HFF-Myc (cell line): ENCODE measurements around the gene ABRAXAS1.
"Not testable (repeated sequence)": the region's sequence is repeated elsewhere in the genome, so short reads cannot be mapped to it uniquely, and the experiment has no call there.

Source experiments
- DNase-seq: peaks from one replicate; pipeline ENCODE4 v3.0.0-alpha.2; 2011; ENCODE audit warnings: low read depth; ENCODE audit errors: extremely low read depth
- H3K4me3 ChIP-seq: replicated peaks from 2 replicates; pipeline ENCODE4 v1.5.1; 2011; ENCODE audit warnings: low read depth, mild to moderate bottlenecking, control low read depth, low read length
- TF ChIP-seq, protein P1 (sequence below): IDR thresholded peaks from 2 replicates; pipeline ENCODE4 v1.5.1; 2012; ENCODE audit warnings: mild to moderate bottlenecking, low read depth, low read length, control low read depth; ENCODE audit errors: missing control alignments

Gene ABRAXAS1

DNA sequence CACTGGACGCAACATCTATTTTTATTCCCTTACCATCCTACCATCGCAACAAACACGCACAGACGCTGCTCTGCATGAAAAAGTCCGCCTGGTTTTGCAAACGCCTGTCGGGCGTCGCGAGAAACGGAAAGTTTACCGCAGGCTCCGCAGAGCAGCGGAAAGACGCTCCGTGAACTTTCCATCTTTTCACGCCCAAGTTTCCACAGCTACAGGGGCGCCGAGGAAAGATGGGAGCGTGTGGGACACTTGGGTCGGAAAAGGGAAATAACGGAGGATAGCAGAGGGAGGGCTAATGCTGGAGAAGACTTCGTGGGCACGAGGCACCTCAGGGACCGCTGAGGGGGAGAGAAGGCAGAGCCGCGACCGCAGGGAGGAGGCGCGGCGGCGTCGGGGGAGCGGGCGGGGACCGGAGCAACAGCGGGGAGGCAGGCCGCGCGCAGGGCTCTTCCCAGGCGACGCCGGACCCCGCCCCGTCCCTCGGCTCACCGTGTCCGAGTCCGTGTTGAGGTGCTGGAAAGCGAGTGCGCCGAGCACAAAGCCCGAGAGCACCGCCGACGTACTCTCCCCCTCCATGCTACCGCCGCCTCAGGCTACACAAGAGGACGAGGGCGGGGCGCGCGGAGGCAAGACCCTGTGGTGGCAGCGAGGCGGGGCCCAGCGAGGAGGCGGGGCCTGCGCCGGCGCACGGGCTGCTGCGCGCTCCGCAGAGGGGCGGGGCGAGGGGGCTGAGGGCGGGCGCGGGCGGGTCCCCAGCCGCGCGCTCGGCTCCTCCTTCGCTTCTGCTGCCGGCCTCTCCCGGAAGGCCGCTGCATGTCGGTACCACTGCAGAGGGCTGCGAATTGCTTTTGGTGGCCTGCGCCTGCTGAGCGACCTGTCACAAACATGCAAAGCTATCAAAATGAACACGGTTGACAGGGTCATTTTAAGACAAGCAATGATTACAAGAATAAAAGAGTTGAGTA, at the start of gene ABRAXAS1:
Gene ABRAXAS1 (minus strand): TSS at position 601 of the 962 bp plus-strand sequence. CDS start 28 bp downstream, at position 573.
- H3K4me3 ChIP-seq = peak within 1 kb of the TSS; percentile 92
- DNase-seq = peak; percentile 78
- TF ChIP-seq, protein P1, sequence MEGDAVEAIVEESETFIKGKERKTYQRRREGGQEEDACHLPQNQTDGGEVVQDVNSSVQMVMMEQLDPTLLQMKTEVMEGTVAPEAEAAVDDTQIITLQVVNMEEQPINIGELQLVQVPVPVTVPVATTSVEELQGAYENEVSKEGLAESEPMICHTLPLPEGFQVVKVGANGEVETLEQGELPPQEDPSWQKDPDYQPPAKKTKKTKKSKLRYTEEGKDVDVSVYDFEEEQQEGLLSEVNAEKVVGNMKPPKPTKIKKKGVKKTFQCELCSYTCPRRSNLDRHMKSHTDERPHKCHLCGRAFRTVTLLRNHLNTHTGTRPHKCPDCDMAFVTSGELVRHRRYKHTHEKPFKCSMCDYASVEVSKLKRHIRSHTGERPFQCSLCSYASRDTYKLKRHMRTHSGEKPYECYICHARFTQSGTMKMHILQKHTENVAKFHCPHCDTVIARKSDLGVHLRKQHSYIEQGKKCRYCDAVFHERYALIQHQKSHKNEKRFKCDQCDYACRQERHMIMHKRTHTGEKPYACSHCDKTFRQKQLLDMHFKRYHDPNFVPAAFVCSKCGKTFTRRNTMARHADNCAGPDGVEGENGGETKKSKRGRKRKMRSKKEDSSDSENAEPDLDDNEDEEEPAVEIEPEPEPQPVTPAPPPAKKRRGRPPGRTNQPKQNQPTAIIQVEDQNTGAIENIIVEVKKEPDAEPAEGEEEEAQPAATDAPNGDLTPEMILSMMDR = no peak

DNA sequence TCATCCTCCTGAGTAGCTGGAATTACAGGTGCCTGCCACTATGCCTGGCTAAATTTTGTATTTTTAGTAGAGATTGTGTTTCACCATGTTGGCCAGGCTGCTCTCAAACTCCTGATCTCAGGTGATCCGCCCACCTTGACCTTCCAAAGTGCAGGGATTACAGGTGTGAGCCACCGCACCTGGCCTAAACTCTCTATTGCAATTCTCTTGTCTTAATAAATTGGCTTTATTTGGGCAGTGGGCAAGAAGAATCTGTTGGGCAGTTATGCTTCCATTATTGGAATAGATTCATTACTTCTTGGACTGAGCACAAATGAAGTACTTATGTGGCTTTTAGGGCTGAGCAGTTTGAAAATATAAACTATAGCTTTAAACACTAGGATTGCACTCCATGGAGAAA, 42.8 kb upstream of the ABRAXAS1 start:
- no peak overlapping the region for H3K4me3 ChIP-seq
- TF ChIP-seq, protein P1 = no peak
- no peak for DNase-seq

DNA sequence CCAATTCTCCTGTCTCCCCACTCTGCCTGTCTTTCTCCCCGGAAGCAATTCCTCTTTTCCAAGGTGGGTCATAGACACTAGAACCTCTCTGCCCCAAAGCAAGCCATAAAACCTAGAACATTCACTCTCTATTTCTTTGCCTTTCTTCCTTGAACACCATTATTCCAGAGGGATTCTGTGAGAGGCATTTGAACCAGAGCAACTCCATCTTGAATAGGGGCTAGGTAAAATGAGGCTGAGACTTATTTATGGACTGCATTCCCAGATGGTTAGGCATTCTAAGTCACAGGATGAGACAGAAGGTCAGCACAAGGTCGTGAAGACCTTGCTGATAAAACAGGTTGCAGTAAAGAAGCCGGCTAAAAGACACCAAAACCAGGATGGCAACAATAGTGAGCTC, 37.3 kb upstream of the ABRAXAS1 start:
- DNase-seq = no peak
- TF ChIP-seq, protein P1 = no peak

DNA sequence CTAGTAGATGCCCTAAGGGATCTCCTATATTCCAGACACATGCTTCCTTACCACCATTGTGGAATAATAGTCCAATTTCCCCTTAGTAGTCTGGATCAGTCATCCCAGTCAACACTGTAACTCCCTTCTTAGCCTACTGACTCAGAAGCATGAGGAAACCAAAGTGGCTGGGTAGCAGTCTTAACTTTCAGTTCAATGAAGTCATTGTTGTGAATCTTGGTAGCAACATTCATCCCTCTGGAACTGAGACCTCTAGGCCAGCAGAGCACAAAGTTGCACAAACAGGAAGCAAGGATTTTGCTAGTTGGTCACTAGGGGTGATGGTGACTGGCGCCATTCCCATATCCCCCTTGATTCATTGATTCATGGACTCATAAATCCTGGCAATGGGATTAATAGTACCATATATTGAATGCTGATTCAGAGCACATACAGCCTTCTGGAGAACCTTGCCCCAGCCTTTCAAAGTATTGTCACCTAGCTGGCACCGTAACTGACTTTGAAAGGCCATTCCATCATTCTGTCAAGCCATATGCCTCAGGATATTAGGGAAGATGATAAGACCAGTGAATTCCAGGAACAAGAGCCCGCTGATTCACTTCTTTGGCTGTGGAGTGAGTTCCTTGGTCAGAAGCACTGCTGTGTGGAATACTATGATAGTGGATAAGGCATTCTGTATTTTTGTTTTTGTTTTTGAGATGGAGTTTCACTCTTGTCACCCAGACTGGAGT, 31.3 kb upstream of the ABRAXAS1 start:
- peak; percentile 22 for DNase-seq
- TF ChIP-seq, protein P1 = no peak
- no peak overlapping the region for H3K4me3 ChIP-seq

More for the DNA sequence above, 37.3 kb upstream of the ABRAXAS1 start:
- H3K4me3 ChIP-seq = no peak overlapping the region

DNA sequence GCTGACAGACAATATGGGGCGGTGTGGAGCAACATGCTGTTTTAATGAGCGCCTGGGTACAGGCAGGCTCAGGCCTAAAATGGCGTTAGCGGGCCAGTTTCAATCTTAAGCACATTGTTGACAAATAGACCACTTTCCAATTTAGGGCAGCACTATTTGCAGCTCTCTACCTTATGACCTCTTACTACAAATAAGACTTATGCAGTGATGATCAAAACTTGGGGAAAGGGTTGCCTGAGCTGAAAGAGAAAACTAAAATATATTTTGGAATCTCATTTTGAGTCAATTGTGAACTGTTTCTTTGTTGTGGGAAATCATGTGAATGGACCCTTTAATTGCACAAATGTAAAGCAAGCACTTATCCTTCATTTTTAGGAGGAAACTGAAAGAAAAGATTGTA, 25.5 kb upstream of the ABRAXAS1 start:
- no peak for DNase-seq
- TF ChIP-seq, protein P1 = no peak
- no peak overlapping the region for H3K4me3 ChIP-seq

DNA sequence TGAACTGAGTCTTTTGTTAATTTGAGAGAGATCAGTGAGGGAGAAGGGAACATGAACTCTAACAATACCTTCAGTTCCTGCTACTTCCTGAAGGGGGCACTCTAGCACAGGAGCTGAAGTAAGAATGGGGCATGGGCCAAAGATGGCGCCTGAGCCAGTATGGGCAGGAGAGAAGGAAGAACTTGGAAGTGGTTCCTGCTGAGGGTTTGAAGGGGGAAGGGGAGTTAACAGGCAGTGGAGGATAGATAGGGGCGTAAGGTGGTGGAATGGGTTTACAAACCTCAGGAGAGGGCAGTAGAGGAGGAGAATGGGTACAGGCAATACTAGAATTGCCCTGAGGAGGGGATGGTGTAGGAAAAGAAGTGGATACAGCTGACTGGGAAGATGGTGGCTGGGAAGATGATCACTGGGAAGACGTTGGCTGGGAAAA, 24.3 kb upstream of the ABRAXAS1 start:
- TF ChIP-seq, protein P1 = peak; percentile 74
- H3K4me3 ChIP-seq = not testable (repeated sequence)
- peak; percentile 27 for DNase-seq
